Measurements from ENCODE around the gene WDR62.

The WDR62 gene

GRCh38 chr19:36093146-36093662 lies 38.5 kb downstream of the WDR62 start:
- DNase-seq (ENCODE audit: insufficient read length, low spot score) (no peak), FAIRE-seq (no peak)
- no peak for TF ChIP-seq CTCF (IDR thresholded peaks at IDR 0.05; ENCODE audit: insufficient read depth, missing control alignments)

GRCh38 chr19:36093687-36094086 lies 39.0 kb downstream of the WDR62 start:
- FAIRE-seq, result no peak
- no peak for DNase-seq (ENCODE audit: insufficient read length, low spot score)
- TF ChIP-seq CTCF (IDR thresholded peaks at IDR 0.05; ENCODE audit: insufficient read depth, missing control alignments), result no peak

GRCh38 chr19:36097036-36097435 lies 42.3 kb downstream of the WDR62 start:
- DNase-seq (ENCODE audit: insufficient read length, low spot score), result no peak
- FAIRE-seq, result no peak
- TF ChIP-seq CTCF (IDR thresholded peaks at IDR 0.05; ENCODE audit: insufficient read depth, missing control alignments), result no peak

- no peak for FAIRE-seq
- DNase-seq (ENCODE audit: insufficient read length, low spot score), result no peak
- TF ChIP-seq CTCF (IDR thresholded peaks at IDR 0.05; ENCODE audit: insufficient read depth, missing control alignments), result no peak
Observed at GRCh38 chr19:36099166-36099785, 44.6 kb downstream of the WDR62 start.

GRCh38 chr19:36100476-36100875 lies 45.8 kb downstream of the WDR62 start:
- FAIRE-seq (no peak), DNase-seq (ENCODE audit: insufficient read length, low spot score) (no peak)
- TF ChIP-seq CTCF (IDR thresholded peaks at IDR 0.05; ENCODE audit: insufficient read depth, missing control alignments), result no peak

- no peak for TF ChIP-seq CTCF (IDR thresholded peaks at IDR 0.05; ENCODE audit: insufficient read depth, missing control alignments)
- no peak for FAIRE-seq
- no peak for DNase-seq (ENCODE audit: insufficient read length, low spot score)
Observed at GRCh38 chr19:36101550-36102327, 47.0 kb downstream of the WDR62 start.

Measured in D721Med (cell line).